ENCODE measurements around the gene CDH4.

CDH4 gene

DNA sequence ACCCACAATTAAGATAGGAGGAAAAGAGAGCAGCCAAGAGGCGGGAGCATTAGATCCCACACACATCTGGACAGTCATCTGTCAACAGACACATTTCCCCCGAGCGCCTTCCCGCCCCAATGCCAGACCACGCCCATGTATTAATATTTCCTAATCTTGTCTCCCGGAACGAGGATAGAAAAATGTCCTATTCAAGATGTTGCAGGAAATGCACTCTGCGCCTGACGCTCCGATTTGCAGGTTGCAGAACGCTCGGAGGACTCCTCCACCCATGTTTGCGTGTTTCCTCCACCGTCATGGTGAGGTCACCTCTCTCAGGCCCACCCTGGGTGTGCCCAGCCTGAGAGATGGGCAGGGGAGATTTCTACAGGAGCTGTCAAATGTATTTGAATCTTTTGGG lies 598.4 kb downstream of the CDH4 start:
- no peak for TF ChIP-seq EGR1 (IDR thresholded peaks at IDR 0.05)
- TF ChIP-seq ZBTB7A (IDR thresholded peaks at IDR 0.05; ENCODE audit: low read depth) = no peak
- no peak for TF ChIP-seq YY1 (IDR thresholded peaks at IDR 0.05; ENCODE audit: low read depth)
- TF ChIP-seq, protein P1, sequence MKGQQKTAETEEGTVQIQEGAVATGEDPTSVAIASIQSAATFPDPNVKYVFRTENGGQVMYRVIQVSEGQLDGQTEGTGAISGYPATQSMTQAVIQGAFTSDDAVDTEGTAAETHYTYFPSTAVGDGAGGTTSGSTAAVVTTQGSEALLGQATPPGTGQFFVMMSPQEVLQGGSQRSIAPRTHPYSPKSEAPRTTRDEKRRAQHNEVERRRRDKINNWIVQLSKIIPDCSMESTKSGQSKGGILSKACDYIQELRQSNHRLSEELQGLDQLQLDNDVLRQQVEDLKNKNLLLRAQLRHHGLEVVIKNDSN (IDR thresholded peaks at IDR 0.05) = no peak
- TF ChIP-seq NFIC (IDR thresholded peaks at IDR 0.05) = no peak
- TF ChIP-seq EP300 (IDR thresholded peaks at IDR 0.05; ENCODE audit: borderline replicate concordance) = no peak
- TF ChIP-seq TEAD4 (IDR thresholded peaks at IDR 0.05) = no peak
- TF ChIP-seq TAF1 (IDR thresholded peaks at IDR 0.05; ENCODE audit: low read depth) = no peak
- TF ChIP-seq CEBPB (IDR thresholded peaks at IDR 0.05) = no peak

- TF ChIP-seq, protein P2, sequence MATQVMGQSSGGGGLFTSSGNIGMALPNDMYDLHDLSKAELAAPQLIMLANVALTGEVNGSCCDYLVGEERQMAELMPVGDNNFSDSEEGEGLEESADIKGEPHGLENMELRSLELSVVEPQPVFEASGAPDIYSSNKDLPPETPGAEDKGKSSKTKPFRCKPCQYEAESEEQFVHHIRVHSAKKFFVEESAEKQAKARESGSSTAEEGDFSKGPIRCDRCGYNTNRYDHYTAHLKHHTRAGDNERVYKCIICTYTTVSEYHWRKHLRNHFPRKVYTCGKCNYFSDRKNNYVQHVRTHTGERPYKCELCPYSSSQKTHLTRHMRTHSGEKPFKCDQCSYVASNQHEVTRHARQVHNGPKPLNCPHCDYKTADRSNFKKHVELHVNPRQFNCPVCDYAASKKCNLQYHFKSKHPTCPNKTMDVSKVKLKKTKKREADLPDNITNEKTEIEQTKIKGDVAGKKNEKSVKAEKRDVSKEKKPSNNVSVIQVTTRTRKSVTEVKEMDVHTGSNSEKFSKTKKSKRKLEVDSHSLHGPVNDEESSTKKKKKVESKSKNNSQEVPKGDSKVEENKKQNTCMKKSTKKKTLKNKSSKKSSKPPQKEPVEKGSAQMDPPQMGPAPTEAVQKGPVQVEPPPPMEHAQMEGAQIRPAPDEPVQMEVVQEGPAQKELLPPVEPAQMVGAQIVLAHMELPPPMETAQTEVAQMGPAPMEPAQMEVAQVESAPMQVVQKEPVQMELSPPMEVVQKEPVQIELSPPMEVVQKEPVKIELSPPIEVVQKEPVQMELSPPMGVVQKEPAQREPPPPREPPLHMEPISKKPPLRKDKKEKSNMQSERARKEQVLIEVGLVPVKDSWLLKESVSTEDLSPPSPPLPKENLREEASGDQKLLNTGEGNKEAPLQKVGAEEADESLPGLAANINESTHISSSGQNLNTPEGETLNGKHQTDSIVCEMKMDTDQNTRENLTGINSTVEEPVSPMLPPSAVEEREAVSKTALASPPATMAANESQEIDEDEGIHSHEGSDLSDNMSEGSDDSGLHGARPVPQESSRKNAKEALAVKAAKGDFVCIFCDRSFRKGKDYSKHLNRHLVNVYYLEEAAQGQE (IDR thresholded peaks at IDR 0.05; ENCODE audit: low read depth) = no peak
- no peak for TF ChIP-seq EGR1 (IDR thresholded peaks at IDR 0.05)
- no peak for TF ChIP-seq RAD21 (IDR thresholded peaks at IDR 0.05; ENCODE audit: low read depth)
- TF ChIP-seq TAF1 (IDR thresholded peaks at IDR 0.05; ENCODE audit: low read depth) = no peak
- no peak for TF ChIP-seq FOXM1 (IDR thresholded peaks at IDR 0.05; ENCODE audit: borderline replicate concordance, low read depth)
- no peak for TF ChIP-seq CEBPB (IDR thresholded peaks at IDR 0.05)
- no peak for TF ChIP-seq ZBTB7A (IDR thresholded peaks at IDR 0.05; ENCODE audit: low read depth)
- TF ChIP-seq YY1 (IDR thresholded peaks at IDR 0.05; ENCODE audit: low read depth) = no peak
- TF ChIP-seq, protein P1 (IDR thresholded peaks at IDR 0.05) = no peak
Observed at GRCh38 chr20:61850926-61851900, 599.2 kb downstream of the CDH4 start.

DNA sequence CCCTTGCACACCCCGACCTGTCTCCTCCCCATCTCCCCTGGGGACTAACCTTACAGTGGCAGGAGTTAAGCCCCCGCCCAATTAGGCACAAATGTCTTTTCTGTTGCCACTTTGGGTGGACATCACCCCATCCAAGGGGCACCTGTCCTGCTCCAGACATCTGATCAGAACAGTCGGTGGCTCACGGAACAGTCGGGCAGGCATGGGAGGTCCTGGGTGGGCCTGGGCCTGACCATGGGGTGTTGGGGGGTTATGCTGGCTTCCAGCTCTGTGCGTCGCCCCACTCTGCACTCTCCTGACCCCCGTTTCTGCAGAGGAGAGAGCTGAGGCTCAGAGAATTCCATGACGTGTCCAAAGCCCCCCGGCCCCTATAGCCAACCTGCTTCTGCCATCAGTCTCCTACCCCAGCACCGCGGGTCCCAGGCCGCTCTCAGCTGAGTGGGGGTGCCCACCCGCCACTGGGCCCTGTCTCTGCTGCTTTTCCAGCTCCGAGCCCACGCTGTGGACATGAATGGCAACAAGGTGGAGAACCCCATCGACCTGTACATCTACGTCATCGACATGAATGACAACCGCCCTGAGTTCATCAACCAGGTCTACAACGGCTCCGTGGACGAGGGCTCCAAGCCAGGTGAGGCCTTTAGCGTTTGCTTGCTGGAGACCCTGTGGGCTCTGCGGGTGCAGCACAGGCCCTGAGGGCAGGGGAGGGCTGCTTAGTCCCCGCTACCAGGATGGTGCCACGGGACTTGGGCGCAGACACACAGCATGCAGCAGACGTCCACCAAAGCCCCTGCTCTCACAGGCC lies 600.4 kb downstream of the CDH4 start:
- TF ChIP-seq CREB1 (IDR thresholded peaks at IDR 0.05; ENCODE audit: low read depth) (no peak), MAX (IDR thresholded peaks at IDR 0.05) (no peak), YY1 (IDR thresholded peaks at IDR 0.05; ENCODE audit: low read depth) (no peak), EP300 (IDR thresholded peaks at IDR 0.05; ENCODE audit: borderline replicate concordance) (no peak), EGR1 (IDR thresholded peaks at IDR 0.05) (no peak), TEAD4 (IDR thresholded peaks at IDR 0.05) (no peak), TCF12 (IDR thresholded peaks at IDR 0.05; ENCODE audit: low read depth) (no peak), ZBTB7A (IDR thresholded peaks at IDR 0.05; ENCODE audit: low read depth) (no peak), CEBPB (IDR thresholded peaks at IDR 0.05) (no peak), TAF1 (IDR thresholded peaks at IDR 0.05; ENCODE audit: low read depth) (no peak)
- TF ChIP-seq, protein P1 (IDR thresholded peaks at IDR 0.05) = no peak
- TF ChIP-seq, protein P2 (IDR thresholded peaks at IDR 0.05; ENCODE audit: low read depth) = no peak

- TF ChIP-seq YY1 (IDR thresholded peaks at IDR 0.05; ENCODE audit: low read depth) = no peak
- no peak for TF ChIP-seq CEBPB (IDR thresholded peaks at IDR 0.05)
Observed at GRCh38 chr20:61853073-61854005, 601.3 kb downstream of the CDH4 start.

Measured in Ishikawa (cell line).